DOHH2 (cell line): Measurements from ENCODE around the gene TMSB15C.
A peak's percentile ranks its signal among the peaks of the same experiment; 100 is the strongest.

Experiments used
- H3F3A ChIP-seq: fragments of 200-600 bp; sonication (generic), shearing (Covaris generic); 2 replicates; pipeline ENCODE4 v1.6.0; 2016; ENCODE audit warnings: antibody characterized with exemption, mild to moderate bottlenecking; ENCODE audit not compliant: control insufficient read depth, insufficient read depth
- H3K27ac ChIP-seq: fragments of 200-600 bp; sonication (generic); 2 replicates; pipeline ENCODE4 v1.5.1; 2014; ENCODE audit warnings: low read depth, mild to moderate bottlenecking, low read length, moderate library complexity
- H3K27me3 ChIP-seq: fragments of 200-600 bp; sonication (generic); 2 replicates; pipeline ENCODE4 v1.6.1; 2014; ENCODE audit warnings: mild to moderate bottlenecking, low read length, mixed read lengths; ENCODE audit not compliant: control insufficient read depth
- H3K36me3 ChIP-seq: fragments of 200-600 bp; sonication (generic); 2 replicates; pipeline ENCODE4 v1.6.1; 2014; ENCODE audit warnings: mild to moderate bottlenecking, low read length, moderate library complexity, mixed read lengths; ENCODE audit not compliant: control insufficient read depth
- H3K4me1 ChIP-seq: fragments of 200-600 bp; sonication (generic); 2 replicates; pipeline ENCODE4 v1.6.1; 2014; ENCODE audit warnings: mild to moderate bottlenecking, low read length, mixed read lengths; ENCODE audit not compliant: control insufficient read depth
- H3K4me2 ChIP-seq: fragments of 200-600 bp; sonication (generic); 2 replicates; pipeline ENCODE4 v1.6.0; 2014; ENCODE audit warnings: mild to moderate bottlenecking, low read length, moderate library complexity
- H3K4me3 ChIP-seq: fragments of 200-600 bp; sonication (generic); 2 replicates; pipeline ENCODE4 v1.5.1; 2014; ENCODE audit warnings: mild to moderate bottlenecking, low read length, mixed read lengths
- H3K79me2 ChIP-seq: fragments of 200-600 bp; sonication (generic); 2 replicates; pipeline ENCODE4 v1.6.1; 2014; ENCODE audit warnings: mild to moderate bottlenecking, low read length, mixed read lengths; ENCODE audit not compliant: control insufficient read depth
- H3K9me2 ChIP-seq: fragments of 200-600 bp; sonication (generic); replicated peaks from 2 replicates; pipeline ENCODE4 v1.6.1; 2014; ENCODE audit warnings: mild to moderate bottlenecking, low read length, mixed read lengths; ENCODE audit not compliant: control insufficient read depth
- H3K9me3 ChIP-seq: fragments of 200-600 bp; sonication (generic); 2 replicates; pipeline ENCODE4 v1.6.1; 2014; ENCODE audit warnings: antibody characterized with exemption, low read length, mixed read lengths; ENCODE audit not compliant: control insufficient read depth, insufficient read depth
- H4K20me1 ChIP-seq: fragments of 200-600 bp; sonication (generic); 2 replicates; pipeline ENCODE4 v1.6.0; 2014; ENCODE audit warnings: low read depth, mild to moderate bottlenecking, antibody characterized with exemption, low read length, moderate library complexity; ENCODE audit not compliant: control insufficient read depth, insufficient read depth
- EZH2phosphoT487 ChIP-seq: fragments of 200-600 bp; sonication (generic); IDR thresholded peaks from 2 replicates; pipeline ENCODE4 v1.6.1; 2017; ENCODE audit warnings: borderline replicate concordance, mild to moderate bottlenecking, antibody characterized with exemption, low read length, moderate library complexity, mixed read lengths
- TF ChIP-seq, protein P1 (sequence below): fragments of 200-600 bp; sonication (generic); IDR thresholded peaks from one replicate; pipeline ENCODE4 v1.5.1; 2014; ENCODE audit warnings: antibody characterized with exemption, mild to moderate bottlenecking, low read depth, low read length; ENCODE audit not compliant: poor library complexity, severe bottlenecking

Gene TMSB15C

DNA sequence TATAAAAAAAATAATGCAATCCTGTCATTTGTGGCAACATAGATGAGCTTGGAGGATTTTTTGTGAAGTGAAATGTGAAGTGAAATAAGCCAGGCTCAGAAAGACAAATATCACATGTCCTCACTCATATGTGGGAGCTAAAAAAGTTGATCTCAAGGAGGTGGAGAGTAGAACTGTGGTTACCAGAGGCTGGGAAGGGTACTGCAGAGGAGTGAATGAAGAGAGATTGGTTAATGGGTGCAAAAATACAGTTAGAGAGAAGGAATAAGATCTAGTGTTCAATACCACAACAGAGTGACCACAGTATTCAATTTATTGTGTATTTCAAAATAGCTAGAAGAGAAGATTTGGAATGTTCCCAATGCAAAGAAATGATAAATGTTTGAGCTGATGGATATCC lies 22.9 kb upstream of the TMSB15C start:
- Histone ChIP-seq H3K9me2 (no peaks in the 10 kb centered on the region), H3K9me3 (no peaks in the 10 kb centered on the region), H3K79me2 (no peaks in the 10 kb centered on the region), H3K4me2 (no peak overlapping the region), H3K27me3 (no peaks in the 10 kb centered on the region), H3K4me3 (no peak overlapping the region), H4K20me1 (no peaks in the 10 kb centered on the region), H3K36me3 (no peaks in the 10 kb centered on the region), H3F3A (no peaks in the 10 kb centered on the region), H3K27ac (no peak overlapping the region), H3K4me1 (0 out of 2 replicates have a peak, but pooled peaks cover 3% of the 10 kb centered on the region)
- TF ChIP-seq, protein P1, sequence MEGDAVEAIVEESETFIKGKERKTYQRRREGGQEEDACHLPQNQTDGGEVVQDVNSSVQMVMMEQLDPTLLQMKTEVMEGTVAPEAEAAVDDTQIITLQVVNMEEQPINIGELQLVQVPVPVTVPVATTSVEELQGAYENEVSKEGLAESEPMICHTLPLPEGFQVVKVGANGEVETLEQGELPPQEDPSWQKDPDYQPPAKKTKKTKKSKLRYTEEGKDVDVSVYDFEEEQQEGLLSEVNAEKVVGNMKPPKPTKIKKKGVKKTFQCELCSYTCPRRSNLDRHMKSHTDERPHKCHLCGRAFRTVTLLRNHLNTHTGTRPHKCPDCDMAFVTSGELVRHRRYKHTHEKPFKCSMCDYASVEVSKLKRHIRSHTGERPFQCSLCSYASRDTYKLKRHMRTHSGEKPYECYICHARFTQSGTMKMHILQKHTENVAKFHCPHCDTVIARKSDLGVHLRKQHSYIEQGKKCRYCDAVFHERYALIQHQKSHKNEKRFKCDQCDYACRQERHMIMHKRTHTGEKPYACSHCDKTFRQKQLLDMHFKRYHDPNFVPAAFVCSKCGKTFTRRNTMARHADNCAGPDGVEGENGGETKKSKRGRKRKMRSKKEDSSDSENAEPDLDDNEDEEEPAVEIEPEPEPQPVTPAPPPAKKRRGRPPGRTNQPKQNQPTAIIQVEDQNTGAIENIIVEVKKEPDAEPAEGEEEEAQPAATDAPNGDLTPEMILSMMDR: no peak
- TF ChIP-seq EZH2phosphoT487: no peak

DNA sequence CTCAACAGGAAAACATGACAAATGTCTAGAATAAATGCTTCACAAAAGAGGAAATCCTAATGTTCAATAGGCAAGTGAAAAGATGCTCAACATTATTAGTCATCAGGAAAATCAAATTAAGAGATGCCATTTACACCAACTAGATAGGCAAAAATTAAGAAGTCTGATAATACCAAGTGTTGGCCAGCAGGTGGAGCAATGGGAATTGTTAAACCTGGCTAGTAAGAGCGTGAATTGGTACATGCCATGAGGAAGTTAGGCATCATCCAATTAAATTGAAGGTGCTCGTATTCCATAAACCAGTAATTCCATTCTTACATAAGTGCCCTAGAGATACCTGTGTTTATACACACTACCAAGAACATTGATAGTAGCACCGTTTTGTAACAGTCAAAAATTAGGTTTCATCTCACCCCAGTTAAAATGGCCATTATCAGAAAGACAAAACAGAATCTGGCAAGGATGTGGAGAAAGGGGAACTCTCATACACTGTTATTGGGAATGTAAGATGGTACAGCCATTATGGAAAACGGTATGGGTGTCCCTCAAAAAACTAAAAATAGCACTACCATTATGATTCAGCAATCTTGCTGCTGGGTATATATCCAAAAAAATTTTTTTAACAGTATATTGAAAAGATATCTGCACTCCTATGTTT lies 22.2 kb upstream of the TMSB15C start:
- Histone ChIP-seq H3K9me3 (no peaks in the 10 kb centered on the region), H3K4me1 (0 out of 2 replicates have a peak, but pooled peaks cover 3% of the 10 kb centered on the region), H3F3A (no peaks in the 10 kb centered on the region), H3K27ac (no peak overlapping the region), H3K27me3 (no peaks in the 10 kb centered on the region), H3K36me3 (no peaks in the 10 kb centered on the region), H4K20me1 (no peaks in the 10 kb centered on the region), H3K4me2 (0 out of 2 replicates have a peak overlapping the region, but pooled peaks have one; percentile 11), H3K79me2 (no peaks in the 10 kb centered on the region), H3K4me3 (0 out of 2 replicates have a peak overlapping the region, but pooled peaks have one; percentile 22), H3K9me2 (no peaks in the 10 kb centered on the region)
- TF ChIP-seq, protein P1: peak; percentile 54
- TF ChIP-seq EZH2phosphoT487: no peak

DNA sequence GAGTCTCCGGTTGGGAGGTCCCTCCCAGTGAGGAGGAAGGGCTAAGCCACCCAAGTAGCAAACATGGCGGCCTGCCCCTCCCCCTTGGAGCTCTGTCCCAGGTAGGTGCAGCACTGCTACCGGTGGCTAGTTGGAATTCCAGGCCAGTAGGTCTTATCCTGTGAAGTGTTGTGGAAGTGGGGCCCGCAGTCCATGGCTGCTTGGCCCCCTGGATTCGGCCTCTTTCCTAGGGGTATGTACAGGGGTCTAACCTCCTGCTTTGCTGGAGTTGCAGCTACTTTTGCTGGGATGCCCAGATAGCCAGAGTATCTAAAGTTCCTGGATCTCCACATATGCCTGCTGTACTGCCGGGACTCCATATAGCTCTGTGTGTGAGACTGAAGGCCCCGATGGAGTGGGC lies 9.9 kb upstream of the TMSB15C start:
- Histone ChIP-seq H3K9me2 (no peaks in the 10 kb centered on the region), H3K27ac (no peak overlapping the region), H3K79me2 (no peaks in the 10 kb centered on the region)

More for the DNA sequence above, 9.9 kb upstream of the TMSB15C start:
- H3K4me1 ChIP-seq: no peaks in the 10 kb centered on the region
- H3K9me3 ChIP-seq: no peaks in the 10 kb centered on the region
- H3K36me3 ChIP-seq: no peaks in the 10 kb centered on the region
- TF ChIP-seq, protein P1: no peak
- no peaks in the 10 kb centered on the region for H3F3A ChIP-seq
- no peaks in the 10 kb centered on the region for H3K27me3 ChIP-seq
- no peaks in the 10 kb centered on the region for H4K20me1 ChIP-seq
- H3K4me3 ChIP-seq: no peak overlapping the region
- no peak overlapping the region for H3K4me2 ChIP-seq
